CD4-positive, CD25-positive, alpha-beta regulatory T cell (primary cell): ENCODE data around the gene PRKCE. TPM values are rescaled to one million over a fixed set of nuclear protein-coding genes. Genes with fewer than 3 reads are reported as not detected.

Experiments
- ATAC-seq, 2 donors: fragments of 150-1000 bp; cut with Tn5 transposase; one replicate each; pipeline ENCODE4 v1.10.0; 2021; ENCODE audit warnings: low read depth in 2 of 2, moderate number of reproducible peaks in 2 of 2, moderate library complexity in 1 of 2
- DNase-seq, 3 donors: peaks; one replicate each; pipeline versions ENCODE4 v3.0.0 to v3.0.0-alpha.2; 2012 to 2022; ENCODE audit warnings: mixed read lengths in 1 of 3
- H3K27ac ChIP-seq: one replicate; pipeline ENCODE4 v1.7.0; 2013; ENCODE audit warnings: mild to moderate bottlenecking, low read length; ENCODE audit not compliant: insufficient read depth, poor library complexity, severe bottlenecking
- H3K27me3 ChIP-seq: one replicate; pipeline ENCODE4 v1.7.0; 2013; ENCODE audit warnings: low read length; ENCODE audit not compliant: control insufficient read depth, insufficient read depth
- H3K36me3 ChIP-seq: one replicate; pipeline ENCODE4 v1.7.0; 2013; ENCODE audit warnings: mild to moderate bottlenecking, low read length, moderate library complexity; ENCODE audit not compliant: control insufficient read depth, insufficient read depth
- H3K4me1 ChIP-seq: 2 replicates; pipeline ENCODE4 v1.7.0; 2013; ENCODE audit warnings: mild to moderate bottlenecking, low read length; ENCODE audit not compliant: insufficient read depth, control insufficient read depth, poor library complexity, severe bottlenecking
- H3K4me3 ChIP-seq: one replicate; pipeline ENCODE4 v1.7.0; 2013; ENCODE audit warnings: low read depth, mild to moderate bottlenecking, low read length, moderate library complexity
- H3K9me3 ChIP-seq, 2 experiments: 1 replicate in 1 of 2; 2 replicates in 1 of 2; pipeline ENCODE4 v1.7.0; 2013; ENCODE audit warnings: low read length in 2 of 2, mild to moderate bottlenecking in 1 of 2, moderate library complexity in 1 of 2; ENCODE audit not compliant: control insufficient read depth in 2 of 2
- H3K27ac Mint-ChIP-seq, 3 donors: one replicate each; pipeline ENCODE4 v1.8.0; 2020 to 2022; ENCODE audit warnings: mild to moderate bottlenecking in 3 of 3, mixed read lengths in 3 of 3, moderate library complexity in 2 of 3
- H3K27me3 Mint-ChIP-seq: one replicate; pipeline ENCODE4 v1.8.0; 2022; ENCODE audit warnings: mild to moderate bottlenecking, mixed read lengths
- H3K36me3 Mint-ChIP-seq: one replicate; pipeline ENCODE4 v1.8.0; 2020; ENCODE audit warnings: mixed read lengths
- H3K4me1 Mint-ChIP-seq, 4 donors: one replicate each; pipeline ENCODE4 v1.8.0; 2020 to 2022; ENCODE audit warnings: mixed read lengths in 4 of 4, mild to moderate bottlenecking in 1 of 4
- H3K4me3 Mint-ChIP-seq, 4 donors: one replicate each; pipeline ENCODE4 v1.8.0; 2020 to 2022; ENCODE audit warnings: mild to moderate bottlenecking in 4 of 4, mixed read lengths in 4 of 4, moderate library complexity in 3 of 4
- H3K9me3 Mint-ChIP-seq, 7 donors: one replicate each; pipeline ENCODE4 v1.8.0; 2020 to 2022; ENCODE audit warnings: mixed read lengths in 7 of 7, mild to moderate bottlenecking in 3 of 7, moderate library complexity in 2 of 7
- polyA plus RNA-seq, 4 donors: library from polyadenylated mRNA; unstranded; fragments of 300-500 nt; fragmentation: Illumina TruSeq; gene quantifications; one replicate each; pipeline ENCODE4 v1.2.3, GENCODE V29; 2021
- total RNA-seq: library from RNA; stranded (reverse); gene quantifications from one replicate; pipeline ENCODE4 v1.2.3, GENCODE V29; 2022

The PRKCE gene
- total and polyA plus RNA-seq, 5 donors from 2014 or later = 0.78 to 16.5 (median 1.3) TPM

DNA sequence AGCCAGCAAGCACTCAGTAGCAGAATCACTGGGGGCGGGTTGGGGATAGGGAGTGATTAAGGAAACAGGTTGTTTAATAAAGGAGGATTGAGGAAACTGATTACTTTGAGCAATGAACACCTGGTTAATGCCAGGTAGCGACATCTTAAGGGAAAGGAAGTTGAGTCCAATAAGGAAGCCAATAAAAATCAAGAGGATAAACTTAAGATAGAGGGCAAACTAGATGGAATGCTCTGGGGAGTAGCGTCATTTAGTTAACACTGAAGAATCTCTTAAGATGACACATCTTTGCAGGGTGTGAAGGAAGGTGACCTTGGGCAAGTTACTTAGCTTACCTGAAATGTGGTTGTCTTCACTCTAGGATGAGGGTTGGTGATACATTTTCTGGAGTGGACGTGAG lies 242.7 kb downstream of the PRKCE start:
- Histone ChIP-seq H3K9me3 (no peaks in the 10 kb centered on the region), H3K27me3 (no peaks in the 10 kb centered on the region), H3K36me3 (no peaks in the 10 kb centered on the region), H3K4me3 (no peak overlapping the region), H3K27ac (no peak overlapping the region), H3K4me1 (no peaks in the 10 kb centered on the region)
- DNase-seq = no peak
- no peak for ATAC-seq
- Mint-ChIP-seq H3K27me3 (peaks cover 4% of the 10 kb centered on the region), H3K27ac (no peak overlapping the region), H3K36me3 (peaks cover 10% of the 10 kb centered on the region), H3K4me3 (no peak overlapping the region), H3K4me1 (peaks cover 0 to 28% (median 8%) of the 10 kb centered on the region in 4 donors), H3K9me3 (peaks cover 0 to 1% (median 0%) of the 10 kb centered on the region in 7 donors)

DNA sequence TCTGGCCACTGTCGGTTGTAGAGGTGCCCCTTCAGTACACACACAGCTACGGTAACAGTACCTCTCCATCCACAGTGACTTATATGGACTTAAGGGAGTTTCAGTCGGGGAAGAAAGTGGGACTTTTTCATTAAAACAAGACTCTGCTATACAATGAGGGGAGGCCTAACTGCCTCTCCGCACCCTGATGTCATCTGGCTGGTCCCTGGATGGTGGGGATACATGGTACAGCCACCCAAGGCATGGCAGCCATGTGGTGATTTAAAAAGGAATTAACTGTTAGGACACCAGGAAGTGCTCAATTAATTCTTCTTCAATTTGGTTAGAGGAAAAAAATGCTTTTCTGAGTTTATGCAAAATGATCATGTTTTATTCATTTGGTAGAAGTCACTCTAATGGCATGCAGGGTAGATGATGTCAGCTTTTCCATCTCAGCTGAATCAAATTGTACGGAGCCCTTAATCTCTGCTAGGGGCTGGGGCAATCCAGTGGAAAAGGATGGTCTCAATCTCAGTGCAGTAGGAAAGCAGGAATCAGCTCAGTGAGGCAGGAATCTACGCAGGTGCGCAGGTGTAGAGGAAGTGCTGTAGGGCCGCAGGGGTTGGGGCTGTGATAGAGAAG lies 243.9 kb downstream of the PRKCE start:
- no peaks in the 10 kb centered on the region for H3K4me1 ChIP-seq
- Mint-ChIP-seq H3K27me3 (peaks cover 4% of the 10 kb centered on the region), H3K4me1 (peaks cover 0 to 22% (median 6%) of the 10 kb centered on the region in 4 donors), H3K4me3 (no peak overlapping the region), H3K36me3 (peaks cover 12% of the 10 kb centered on the region), H3K27ac (no peak overlapping the region), H3K9me3 (peaks cover 0 to 1% (median 0%) of the 10 kb centered on the region in 7 donors)
- no peak overlapping the region for H3K4me3 ChIP-seq
- no peak for ATAC-seq
- no peak for DNase-seq
- H3K9me3 ChIP-seq = no peaks in the 10 kb centered on the region
- no peaks in the 10 kb centered on the region for H3K27me3 ChIP-seq
- H3K27ac ChIP-seq = no peak overlapping the region
- no peaks in the 10 kb centered on the region for H3K36me3 ChIP-seq

DNA sequence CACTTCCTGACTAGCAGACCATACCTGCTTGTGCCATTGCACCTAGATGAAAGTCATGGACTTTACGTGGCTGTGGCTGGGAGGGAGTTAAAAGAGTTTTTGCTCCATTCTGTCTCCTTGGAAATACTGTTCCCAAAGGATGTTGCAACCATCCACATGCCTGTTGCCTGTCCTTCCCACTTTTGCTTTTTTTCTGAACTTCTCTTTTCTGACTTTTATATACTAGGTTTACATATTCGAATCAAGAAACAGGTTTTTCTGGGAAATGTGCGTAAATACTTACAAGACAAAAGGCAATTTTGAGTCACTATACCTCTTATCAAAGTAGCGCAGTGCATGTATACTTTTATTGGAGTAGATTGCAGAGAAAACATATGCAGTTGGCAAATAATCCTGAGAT lies 244.8 kb downstream of the PRKCE start:
- Mint-ChIP-seq H3K27me3 (peaks cover 4% of the 10 kb centered on the region), H3K4me3 (no peak overlapping the region), H3K36me3 (peaks cover 13% of the 10 kb centered on the region), H3K4me1 (peaks cover 0 to 14% (median 4%) of the 10 kb centered on the region in 4 donors), H3K9me3 (peaks cover 0 to 1% (median 0%) of the 10 kb centered on the region in 7 donors), H3K27ac (no peak overlapping the region)
- no peak overlapping the region for H3K27ac ChIP-seq
- H3K4me3 ChIP-seq = no peak overlapping the region
- H3K9me3 ChIP-seq = no peaks in the 10 kb centered on the region
- H3K36me3 ChIP-seq = no peaks in the 10 kb centered on the region
- no peaks in the 10 kb centered on the region for H3K4me1 ChIP-seq
- DNase-seq (no peak), ATAC-seq (no peak)
- H3K27me3 ChIP-seq = no peaks in the 10 kb centered on the region

DNA sequence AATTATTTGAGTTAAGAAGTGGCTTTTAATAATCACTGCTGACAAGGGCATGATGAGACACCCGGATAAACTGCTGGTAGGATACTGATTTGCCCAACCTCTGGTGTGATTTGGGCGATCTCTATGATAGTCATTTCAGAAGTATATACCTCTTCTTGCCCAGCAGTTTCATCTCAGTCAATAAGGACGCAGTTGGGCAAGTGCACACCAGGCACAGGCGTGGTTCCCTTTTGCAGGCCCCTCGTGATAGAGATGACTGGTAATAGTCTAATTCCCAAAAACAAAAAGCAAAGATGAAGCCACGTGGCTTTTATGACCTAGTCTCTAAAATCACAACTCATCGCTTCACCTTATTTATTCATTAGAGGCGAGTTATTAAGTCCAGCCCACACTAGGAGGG lies 246.4 kb downstream of the PRKCE start:
- H3K4me1 ChIP-seq = no peaks in the 10 kb centered on the region
- Mint-ChIP-seq H3K4me1 (peaks cover 0 to 8% (median 0%) of the 10 kb centered on the region in 4 donors), H3K36me3 (peaks cover 6% of the 10 kb centered on the region), H3K27ac (no peak overlapping the region), H3K9me3 (peaks cover 0 to 1% (median 0%) of the 10 kb centered on the region in 7 donors), H3K4me3 (no peak overlapping the region), H3K27me3 (peaks cover 4% of the 10 kb centered on the region)
- H3K27ac ChIP-seq = no peak overlapping the region
- no peak overlapping the region for H3K4me3 ChIP-seq
- ATAC-seq = no peak
- no peak for DNase-seq
- H3K9me3 ChIP-seq = no peaks in the 10 kb centered on the region
- H3K27me3 ChIP-seq = no peaks in the 10 kb centered on the region
- no peaks in the 10 kb centered on the region for H3K36me3 ChIP-seq

DNA sequence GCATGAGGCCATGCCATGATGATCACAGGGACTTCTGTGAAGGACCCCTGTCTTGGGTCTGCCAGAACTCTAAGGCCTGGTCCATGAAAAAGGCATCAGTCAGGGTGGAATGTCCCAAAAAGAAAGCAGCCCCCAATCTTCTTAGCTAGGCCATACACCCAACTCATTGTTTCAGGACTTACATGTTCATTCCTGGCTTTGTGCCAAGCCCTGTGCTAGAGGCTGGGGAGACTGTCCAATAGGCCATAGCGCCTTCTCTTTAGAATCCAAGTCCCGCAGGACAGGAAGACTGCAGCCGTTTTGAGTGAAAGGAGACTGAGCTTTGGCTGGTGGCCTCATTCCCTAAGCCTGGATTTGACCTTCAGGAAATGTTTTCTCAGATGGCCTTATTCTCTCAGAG lies 247.3 kb downstream of the PRKCE start:
- no peaks in the 10 kb centered on the region for H3K4me1 ChIP-seq
- no peak overlapping the region for H3K27ac Mint-ChIP-seq
- DNase-seq = no peak

DNA sequence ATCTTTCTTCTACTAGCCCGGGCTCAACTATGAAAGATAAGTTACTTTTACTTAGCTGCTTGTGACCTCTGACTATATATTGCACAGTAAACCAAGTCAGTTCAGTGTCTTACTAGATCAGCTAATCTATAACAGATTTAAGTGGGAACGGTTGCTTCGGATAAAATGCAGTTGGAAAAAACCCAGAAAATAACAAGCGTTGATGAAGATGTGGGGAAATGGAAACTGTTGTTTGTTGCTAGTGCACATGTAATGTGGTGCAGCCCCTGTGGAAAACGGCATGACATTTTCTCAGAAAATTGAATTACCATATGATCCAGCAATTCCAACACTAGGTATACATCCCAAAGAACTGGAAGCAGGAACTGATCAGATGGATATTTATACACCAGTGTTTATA lies 248.5 kb downstream of the PRKCE start:
- Histone ChIP-seq H3K27me3 (no peaks in the 10 kb centered on the region), H3K4me1 (no peaks in the 10 kb centered on the region), H3K36me3 (no peaks in the 10 kb centered on the region), H3K27ac (no peak overlapping the region), H3K4me3 (no peak overlapping the region), H3K9me3 (no peaks in the 10 kb centered on the region)
- H3K36me3 Mint-ChIP-seq = peaks cover 6% of the 10 kb centered on the region
- ATAC-seq = no peak
- no peak overlapping the region for H3K4me3 Mint-ChIP-seq
- H3K9me3 Mint-ChIP-seq = no peaks in the 10 kb centered on the region
- H3K4me1 Mint-ChIP-seq = peaks cover 0 to 8% (median 1%) of the 10 kb centered on the region in 4 donors
- H3K27ac Mint-ChIP-seq = no peak overlapping the region
- H3K27me3 Mint-ChIP-seq = peaks cover 4% of the 10 kb centered on the region
- no peak for DNase-seq

More for the DNA sequence above, 247.3 kb downstream of the PRKCE start:
- Mint-ChIP-seq H3K4me3 (no peak overlapping the region), H3K4me1 (peaks cover 0 to 8% (median 0%) of the 10 kb centered on the region in 4 donors), H3K36me3 (peaks cover 6% of the 10 kb centered on the region), H3K27me3 (peaks cover 4% of the 10 kb centered on the region), H3K9me3 (peaks cover 0 to 1% (median 0%) of the 10 kb centered on the region in 7 donors)
- no peak for ATAC-seq
- Histone ChIP-seq H3K36me3 (no peaks in the 10 kb centered on the region), H3K9me3 (no peaks in the 10 kb centered on the region), H3K27ac (no peak overlapping the region), H3K4me3 (no peak overlapping the region), H3K27me3 (no peaks in the 10 kb centered on the region)

DNA sequence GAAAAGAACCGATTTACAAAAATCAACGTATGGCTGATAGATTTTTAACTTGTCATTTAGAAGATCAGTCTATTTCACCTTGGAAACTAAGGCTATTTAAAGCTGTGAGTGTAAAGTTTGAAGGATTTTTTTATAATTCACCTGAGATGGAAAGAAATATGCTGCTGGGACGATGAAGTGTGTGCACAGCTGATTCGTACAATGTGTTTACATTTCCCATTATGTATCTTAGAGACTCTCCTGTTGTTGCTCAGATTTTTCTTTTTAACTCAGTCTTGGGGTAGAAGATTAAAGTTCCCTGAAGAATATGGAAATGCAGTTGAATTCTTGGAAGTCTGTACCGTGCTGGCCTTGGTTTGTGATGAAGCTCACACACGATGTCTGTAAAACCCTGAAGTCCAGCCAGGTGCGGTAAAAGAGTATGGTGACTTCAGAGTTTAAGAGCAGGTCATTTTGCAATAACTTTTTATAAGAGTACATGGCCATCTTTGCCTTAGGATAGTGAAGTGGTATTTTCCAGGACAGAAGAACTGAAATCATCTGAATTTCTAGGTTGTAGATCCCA lies 250.1 kb downstream of the PRKCE start:
- ATAC-seq (no peak), DNase-seq (no peak)
- Mint-ChIP-seq H3K27ac (no peak overlapping the region), H3K9me3 (no peaks in the 10 kb centered on the region), H3K4me1 (peaks cover 0 to 3% (median 0%) of the 10 kb centered on the region in 4 donors), H3K4me3 (no peak overlapping the region), H3K36me3 (peaks cover 6% of the 10 kb centered on the region), H3K27me3 (no peaks in the 10 kb centered on the region)
- Histone ChIP-seq H3K9me3 (no peaks in the 10 kb centered on the region), H3K4me1 (no peaks in the 10 kb centered on the region), H3K27ac (no peak overlapping the region), H3K36me3 (no peaks in the 10 kb centered on the region), H3K27me3 (no peaks in the 10 kb centered on the region), H3K4me3 (no peak overlapping the region)

DNA sequence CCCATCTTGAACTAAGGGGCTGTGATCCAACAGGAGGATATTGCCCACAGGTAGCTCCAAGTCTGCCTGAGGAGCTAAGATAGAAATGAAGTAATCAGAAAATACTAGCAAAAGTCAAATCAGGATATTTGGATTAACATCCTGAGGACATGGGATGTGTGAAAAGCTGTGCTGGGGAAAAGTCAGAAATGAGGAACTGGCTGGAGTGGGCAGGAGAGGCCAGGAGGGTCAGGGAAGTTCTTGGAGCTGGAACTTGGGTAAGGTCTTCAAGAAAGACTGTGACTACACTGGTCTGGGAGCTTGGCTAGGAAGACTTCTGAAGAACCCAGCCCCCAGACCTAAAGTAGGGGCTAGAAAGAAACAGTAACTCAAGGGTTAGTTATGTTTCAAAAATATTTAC lies 250.9 kb downstream of the PRKCE start:
- Mint-ChIP-seq H3K4me1 (peaks cover 0 to 3% (median 0%) of the 10 kb centered on the region in 4 donors), H3K27ac (no peak overlapping the region), H3K4me3 (no peak overlapping the region), H3K27me3 (no peaks in the 10 kb centered on the region), H3K36me3 (peaks cover 10% of the 10 kb centered on the region), H3K9me3 (no peaks in the 10 kb centered on the region)
- no peaks in the 10 kb centered on the region for H3K9me3 ChIP-seq
- no peaks in the 10 kb centered on the region for H3K4me1 ChIP-seq
- DNase-seq = no peak
- ATAC-seq = no peak
- H3K36me3 ChIP-seq = no peaks in the 10 kb centered on the region
- no peak overlapping the region for H3K27ac ChIP-seq
- no peaks in the 10 kb centered on the region for H3K27me3 ChIP-seq
- H3K4me3 ChIP-seq = no peak overlapping the region
